Kidney (tissue), 14 donors: ENCODE results near the gene DGKI. TPM values are rescaled to one million over a fixed set of nuclear protein-coding genes. Genes with fewer than 3 reads are reported as not detected.

ENCODE experiments used
- DNase-seq, 5 donors: peaks; one replicate each; pipeline ENCODE4 v3.0.0-alpha.2; 2013 to 2020
- FAIRE-seq: peaks from 2 replicates; lab custom pipeline; 2012; peaks lifted over from hg19 to GRCh38; lab: Jason Lieb, UNC
- H3K27ac ChIP-seq, 2 donors: one replicate each; pipeline ENCODE4 v1.7.0; 2013; ENCODE audit warnings: low read depth in 2 of 2, low read length in 2 of 2, inconsistent platforms in 1 of 2
- H3K27me3 ChIP-seq: one replicate; pipeline ENCODE4 v1.7.1; 2013; ENCODE audit warnings: low read length, inconsistent platforms; ENCODE audit not compliant: control insufficient read depth, insufficient read depth
- H3K36me3 ChIP-seq, 3 donors: one replicate each; pipeline versions ENCODE4 v1.7.0 to v1.7.1; 2013; ENCODE audit warnings: low read length in 3 of 3, control low read depth in 1 of 3, inconsistent platforms in 1 of 3; ENCODE audit not compliant: insufficient read depth in 3 of 3, control insufficient read depth in 2 of 3
- H3K4me1 ChIP-seq, 3 donors: one replicate each; pipeline versions ENCODE4 v1.7.0 to v1.7.1; 2013; ENCODE audit warnings: low read length in 3 of 3, inconsistent platforms in 1 of 3, low read depth in 1 of 3; ENCODE audit not compliant: control insufficient read depth in 2 of 3, insufficient read depth in 2 of 3
- H3K4me3 ChIP-seq, 3 donors: one replicate each; pipeline versions ENCODE4 v1.7.0 to v1.8.1; 2013; ENCODE audit warnings: low read length in 3 of 3, control low read depth in 1 of 3, inconsistent platforms in 1 of 3
- H3K9ac ChIP-seq, 3 donors: one replicate each; pipeline versions ENCODE4 v1.7.0 to v1.7.1; 2013; ENCODE audit warnings: low read length in 3 of 3, control low read depth in 1 of 3, inconsistent platforms in 1 of 3
- H3K9me3 ChIP-seq, 3 donors: one replicate each; pipeline versions ENCODE4 v1.7.0 to v1.7.1; 2013; ENCODE audit warnings: low read length in 3 of 3, control low read depth in 1 of 3, inconsistent platforms in 1 of 3; ENCODE audit not compliant: control insufficient read depth in 2 of 3, insufficient read depth in 1 of 3
- CTCF ChIP-seq: IDR thresholded peaks from 3 replicates; pipeline ENCODE4 v1.5.1; 2012; ENCODE audit warnings: mild to moderate bottlenecking, moderate library complexity, borderline replicate concordance; ENCODE audit not compliant: insufficient read depth; ENCODE audit errors: extremely low read depth
- intact Hi-C: fragments of 100-400 bp; cut with DNase I; formaldehyde crosslinking; loops from one replicate; pipeline ENCODE4 v1.11.1; 2022
- polyA plus RNA-seq: library from polyadenylated mRNA; stranded (reverse); fragments of 350-450 nt; fragmentation: Illumina TruSeq; extraction: RNeasy Lipid Tissue Mini Kit (QIAGEN cat#74804); gene quantifications from one replicate; pipeline ENCODE4 v1.2.3, GENCODE V29; 2014; ENCODE audit warnings: low read depth, low replicate concordance; ENCODE audit not compliant: insufficient read depth
- total RNA-seq: library from RNA; stranded (reverse); fragmentation: NEBNext Ultra II Directional; extraction: Animal tissue kit (Norgen Biotek cat#: 25700); gene quantifications from one replicate; pipeline ENCODE4 v1.2.1, GENCODE V29; 2021
- donor health status: control.
- donor health status: control.
- donor health status: control.
- donor health status: control.
- donor health status: control.
- donor health status: DM: yes; HTN: yes; CAD: no.
- donor health status: Normal renal cell carcinoma (clear cell type).

Gene DGKI
- total and polyA plus RNA-seq, 2 donors from 2014 or later: 1.3 to 2.5 TPM

GRCh38 chr7:137816696-137817320 lies 30.0 kb downstream of the DGKI start:
- Histone ChIP-seq H3K27me3 (no peaks in the 10 kb centered on the region), H3K36me3 (no peaks in the 10 kb centered on the region), H3K9me3 (no peaks in the 10 kb centered on the region), H3K4me3 (no peak overlapping the region), H3K27ac (no peak overlapping the region), H3K4me1 (no peaks in the 10 kb centered on the region), H3K9ac (no peak overlapping the region)
- DNase-seq (no peak), FAIRE-seq (no peak)
- intact Hi-C loops: no loop called here
- no peak for TF ChIP-seq CTCF

DNA sequence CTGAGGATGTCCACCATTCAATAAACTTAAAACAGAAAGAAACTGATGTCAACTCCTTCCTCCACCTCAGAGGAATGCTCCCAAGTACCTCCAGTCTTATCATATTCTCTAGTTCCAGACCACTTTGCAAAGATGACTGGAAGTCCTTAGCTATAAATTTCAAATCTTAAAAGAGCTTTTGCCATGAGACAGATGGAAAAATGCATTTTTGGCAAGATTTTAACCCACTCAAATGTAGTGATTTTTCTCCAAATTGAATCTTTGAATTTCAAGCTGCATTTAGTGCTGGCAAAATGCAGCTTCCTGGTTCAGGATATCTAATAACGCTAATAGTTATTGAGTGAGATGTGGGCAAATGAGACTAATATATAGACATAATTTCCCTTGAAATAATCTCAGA lies 33.2 kb downstream of the DGKI start:
- H3K36me3 ChIP-seq: no peaks in the 10 kb centered on the region
- intact Hi-C loops: no loop called here
- no peak for TF ChIP-seq CTCF
- H3K27ac ChIP-seq: no peak overlapping the region
- no peaks in the 10 kb centered on the region for H3K9me3 ChIP-seq
- no peak overlapping the region for H3K9ac ChIP-seq
- no peak for DNase-seq
- H3K4me3 ChIP-seq: no peak overlapping the region
- FAIRE-seq: no peak
- H3K4me1 ChIP-seq: no peaks in the 10 kb centered on the region
- H3K27me3 ChIP-seq: no peaks in the 10 kb centered on the region

DNA sequence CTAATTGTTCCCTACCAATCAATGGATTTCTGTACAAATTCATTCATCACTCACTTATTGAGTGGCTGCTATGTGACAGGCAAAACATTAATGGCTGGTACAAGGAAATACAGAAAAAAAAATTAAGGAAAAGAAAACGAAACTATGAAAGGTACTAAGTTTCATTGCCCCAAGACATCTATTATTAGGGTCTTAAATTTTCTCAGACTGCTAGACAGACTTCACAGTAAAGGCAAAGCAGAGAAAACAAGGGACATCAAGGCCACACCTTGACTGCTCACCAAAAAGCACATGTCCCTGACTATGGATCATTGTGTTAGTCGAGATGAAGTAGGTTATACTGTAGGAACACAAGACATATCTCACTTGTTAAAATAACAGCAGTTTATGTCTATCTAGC lies 36.5 kb downstream of the DGKI start:
- H3K27me3 ChIP-seq: no peaks in the 10 kb centered on the region
- H3K9ac ChIP-seq: no peak overlapping the region
- no peak overlapping the region for H3K4me3 ChIP-seq
- no peak overlapping the region for H3K27ac ChIP-seq
- intact Hi-C loops: no loop called here
- DNase-seq (no peak), FAIRE-seq (no peak)
- H3K4me1 ChIP-seq: no peaks in the 10 kb centered on the region
- no peaks in the 10 kb centered on the region for H3K9me3 ChIP-seq
- no peaks in the 10 kb centered on the region for H3K36me3 ChIP-seq
- no peak for TF ChIP-seq CTCF

- DNase-seq (no peak), FAIRE-seq (no peak)
- H3K4me1 ChIP-seq: no peaks in the 10 kb centered on the region
- no peak overlapping the region for H3K9ac ChIP-seq
- no peak overlapping the region for H3K4me3 ChIP-seq
- intact Hi-C loops: no loop called here
- H3K27me3 ChIP-seq: no peaks in the 10 kb centered on the region
- H3K36me3 ChIP-seq: no peaks in the 10 kb centered on the region
- no peaks in the 10 kb centered on the region for H3K9me3 ChIP-seq
- no peak for TF ChIP-seq CTCF
- no peak overlapping the region for H3K27ac ChIP-seq
These were observed 41.9 kb downstream of the DGKI start for GRCh38 chr7:137804836-137805235.
